Hepatocyte (in vitro differentiated cells): ENCODE measurements around the gene IL1RAPL2. TPM values are rescaled to one million over a fixed set of nuclear protein-coding genes. Genes with fewer than 3 reads are reported as not detected.
"Not testable (repeated sequence)": the region's sequence is repeated elsewhere in the genome, so short reads cannot be mapped to it uniquely, and the experiment has no call there.

ENCODE experiments used
- DNase-seq: peaks from one replicate; pipeline ENCODE4 v3.0.0-alpha.2; 2016; ENCODE audit warnings: low spot score
- H2AFZ ChIP-seq: fragments of 200-600 bp; sonication (generic); 2 replicates; pipeline ENCODE4 v1.6.0; 2016; ENCODE audit warnings: antibody characterized with exemption, mild to moderate bottlenecking
- H3K27ac ChIP-seq: fragments of 200-600 bp; sonication (generic); 2 replicates; pipeline ENCODE4 v1.5.1; 2016; ENCODE audit warnings: mild to moderate bottlenecking
- H3K27me3 ChIP-seq: fragments of 200-600 bp; sonication (generic); 2 replicates; pipeline ENCODE4 v1.6.1; 2016
- H3K36me3 ChIP-seq: fragments of 200-600 bp; sonication (generic); replicated peaks from 2 replicates; pipeline ENCODE4 v1.5.1; 2016; ENCODE audit warnings: low read depth; ENCODE audit not compliant: insufficient read depth
- H3K4me1 ChIP-seq: fragments of 200-600 bp; sonication (generic); 2 replicates; pipeline ENCODE4 v1.5.1; 2016; ENCODE audit warnings: mild to moderate bottlenecking, moderate library complexity; ENCODE audit not compliant: insufficient read depth
- H3K4me2 ChIP-seq: fragments of 200-600 bp; sonication (generic); 2 replicates; pipeline ENCODE4 v1.6.0; 2016
- H3K4me3 ChIP-seq: fragments of 200-600 bp; sonication (generic); 2 replicates; pipeline ENCODE4 v1.5.1; 2016; ENCODE audit warnings: mild to moderate bottlenecking
- H3K79me2 ChIP-seq: fragments of 200-600 bp; sonication (generic); 2 replicates; pipeline ENCODE4 v1.6.0; 2017; ENCODE audit warnings: mild to moderate bottlenecking
- H3K9me2 ChIP-seq: fragments of 200-600 bp; sonication (generic); replicated peaks from 2 replicates; pipeline ENCODE4 v1.6.0; 2017; ENCODE audit warnings: mild to moderate bottlenecking; ENCODE audit not compliant: insufficient read depth
- H3K9me3 ChIP-seq: fragments of 200-600 bp; sonication (generic); 2 replicates; pipeline ENCODE4 v1.5.1; 2016; ENCODE audit warnings: low read depth, mild to moderate bottlenecking
- H4K20me1 ChIP-seq: fragments of 200-600 bp; sonication (generic); 2 replicates; pipeline ENCODE4 v1.6.0; 2016; ENCODE audit warnings: mild to moderate bottlenecking; ENCODE audit not compliant: insufficient read depth, poor library complexity, severe bottlenecking
- CTCF ChIP-seq: fragments of 200-600 bp; sonication (generic); IDR thresholded peaks from 2 replicates; pipeline ENCODE4 v1.5.1; 2016; ENCODE audit warnings: antibody characterized with exemption, mild to moderate bottlenecking; ENCODE audit not compliant: poor library complexity
- EZH2 ChIP-seq: fragments of 200-600 bp; sonication (generic); IDR thresholded peaks from 2 replicates; pipeline ENCODE4 v1.6.1; 2016; ENCODE audit warnings: antibody characterized with exemption, mild to moderate bottlenecking, borderline replicate concordance
- EZH2phosphoT487 ChIP-seq: fragments of 200-600 bp; sonication (generic); IDR thresholded peaks from one replicate; pipeline ENCODE4 v1.6.1; 2018; ENCODE audit warnings: antibody characterized with exemption, mild to moderate bottlenecking, low read depth, moderate library complexity; ENCODE audit not compliant: unreplicated experiment, severe bottlenecking
- WGBS: methylation state at CpG from one replicate; pipeline ENCODE4 v1.1.6; 2016; ENCODE audit warnings: low lambda C conversion rate; ENCODE audit errors: missing lambda C conversion rate; 5-methylcytosine and 5-hydroxymethylcytosine counted together
- polyA plus RNA-seq: library from polyadenylated mRNA; unstranded; fragments of >200 nt; fragmentation: Nextera tagmentation; extraction: Ambion mirVana; gene quantifications from 2 replicates; pipeline ENCODE4 v1.2.1, GENCODE V29; 2016
- total RNA-seq: library from RNA; depleted of rRNA; stranded (reverse); fragments of >200 nt; gene quantifications from 2 replicates; pipeline ENCODE4 v1.2.3, GENCODE V29; 2014

IL1RAPL2 gene
- total and polyA plus RNA-seq, 2 experiments from 2014 or later, result 0.40 TPM; not detected in 1

GRCh38 chrX:105662248-105662647 is 1096.2 kb downstream of the IL1RAPL2 start:
- no peak for TF ChIP-seq CTCF
- no peak for TF ChIP-seq EZH2
- no peak for TF ChIP-seq EZH2phosphoT487
- Histone ChIP-seq H3K9me3 (no peaks in the 10 kb centered on the region), H3K36me3 (no peaks in the 10 kb centered on the region), H4K20me1 (no peaks in the 10 kb centered on the region), H2AFZ (no peak overlapping the region), H3K9me2 (no peaks in the 10 kb centered on the region), H3K4me2 (no peak overlapping the region), H3K79me2 (no peaks in the 10 kb centered on the region), H3K27me3 (no peaks in the 10 kb centered on the region), H3K4me1 (no peaks in the 10 kb centered on the region), H3K27ac (no peak overlapping the region), H3K4me3 (no peak overlapping the region)
- 90% methylated on average over 2 of the region's 2 CpGs for WGBS
- no peak for DNase-seq

- 46% methylated on average over 2 of the region's 2 CpGs for WGBS
- no peak overlapping the region for H3K4me2 ChIP-seq
Measured at GRCh38 chrX:105664243-105664642, 1098.2 kb downstream of the IL1RAPL2 start.

GRCh38 chrX:105684288-105684687 is 1118.3 kb downstream of the IL1RAPL2 start:
- H3K4me2 ChIP-seq, H3K79me2 ChIP-seq, H3K27me3 ChIP-seq, H3K4me3 ChIP-seq, H2AFZ ChIP-seq, H3K9me2 ChIP-seq, DNase-seq, H3K4me1 ChIP-seq, H3K9me3 ChIP-seq, H3K27ac ChIP-seq, H4K20me1 ChIP-seq, H3K36me3 ChIP-seq: not testable (repeated sequence)
- 80% methylated on average over 7 of the region's 7 CpGs for WGBS

More at GRCh38 chrX:105664243-105664642, 1098.2 kb downstream of the IL1RAPL2 start:
- Histone ChIP-seq H3K9me3 (no peaks in the 10 kb centered on the region), H3K27ac (no peak overlapping the region), H4K20me1 (no peaks in the 10 kb centered on the region), H2AFZ (no peak overlapping the region), H3K4me3 (no peak overlapping the region), H3K4me1 (no peaks in the 10 kb centered on the region), H3K27me3 (no peaks in the 10 kb centered on the region), H3K79me2 (no peaks in the 10 kb centered on the region), H3K36me3 (no peaks in the 10 kb centered on the region), H3K9me2 (no peaks in the 10 kb centered on the region)
- DNase-seq, result no peak
- no peak for TF ChIP-seq EZH2
- TF ChIP-seq EZH2phosphoT487, result no peak
- TF ChIP-seq CTCF, result no peak

GRCh38 chrX:105694839-105695238 is 1128.8 kb downstream of the IL1RAPL2 start:
- H4K20me1 ChIP-seq, result no peaks in the 10 kb centered on the region
- H3K27ac ChIP-seq, result no peak overlapping the region
- H3K4me3 ChIP-seq, result no peak overlapping the region
- no peak overlapping the region for H2AFZ ChIP-seq
- DNase-seq, result no peak
- no peaks in the 10 kb centered on the region for H3K36me3 ChIP-seq
- no peaks in the 10 kb centered on the region for H3K79me2 ChIP-seq
- WGBS, result 43% methylated on average over 1 of the region's 1 CpG
- H3K9me3 ChIP-seq, result no peaks in the 10 kb centered on the region
- no peaks in the 10 kb centered on the region for H3K9me2 ChIP-seq
- no peaks in the 10 kb centered on the region for H3K27me3 ChIP-seq
- TF ChIP-seq CTCF (no peak), EZH2 (no peak), EZH2phosphoT487 (no peak)
- no peaks in the 10 kb centered on the region for H3K4me1 ChIP-seq
- no peak overlapping the region for H3K4me2 ChIP-seq
